GM13976 (cell line): ENCODE measurements around the gene PTGFRN.
"Not testable (repeated sequence)": the region's sequence is repeated elsewhere in the genome, so short reads cannot be mapped to it uniquely, and the experiment has no call there.

ENCODE experiments used
- DNase-seq: peaks from one replicate; pipeline ENCODE4 v3.0.0; 2012; ENCODE audit warnings: low spot score
- CTCF ChIP-seq: IDR thresholded peaks from 2 replicates; pipeline ENCODE4 v1.5.1; 2012; ENCODE audit warnings: borderline replicate concordance, mild to moderate bottlenecking; ENCODE audit not compliant: insufficient read depth; ENCODE audit errors: extremely low read depth, missing control alignments, control extremely low read depth
- in situ Hi-C: fragments of 300-500 bp; cut with MboI; formaldehyde crosslinking; loops from one replicate; pipeline ENCODE4 v1.12.0; 2022; ENCODE audit warnings: low sequenced_read_pairs, mixed read lengths, inconsistent platforms; ENCODE audit not compliant: unreplicated experiment

PTGFRN gene

GRCh38 chr1:116966791-116967190 is 57.1 kb downstream of the PTGFRN start:
- DNase-seq, result no peak
- in situ Hi-C loops, result no loop called here

GRCh38 chr1:116968724-116969123 is 59.0 kb downstream of the PTGFRN start:
- in situ Hi-C loops, result no loop called here
- TF ChIP-seq CTCF, result no peak
- no peak for DNase-seq

More at GRCh38 chr1:116966791-116967190, 57.1 kb downstream of the PTGFRN start:
- TF ChIP-seq CTCF, result no peak

- TF ChIP-seq CTCF, result no peak
- no peak for DNase-seq
- in situ Hi-C loops, result no loop called here
These were observed 61.6 kb downstream of the PTGFRN start for GRCh38 chr1:116971258-116971860.

- DNase-seq, result no peak
- in situ Hi-C loops, result no loop called here
- no peak for TF ChIP-seq CTCF
These were observed 62.4 kb downstream of the PTGFRN start for GRCh38 chr1:116971965-116972673.

GRCh38 chr1:116972674-116973030 is 62.9 kb downstream of the PTGFRN start:
- TF ChIP-seq CTCF, result no peak
- no peak for DNase-seq
- in situ Hi-C loops, result no loop called here

- in situ Hi-C loops, DNase-seq: not testable (repeated sequence)
These were observed 70.6 kb downstream of the PTGFRN start for GRCh38 chr1:116980309-116980708.

- in situ Hi-C loops, result no loop called here
- no peak for DNase-seq
These were observed 71.9 kb downstream of the PTGFRN start for GRCh38 chr1:116981521-116982037.

More at GRCh38 chr1:116981521-116982037, 71.9 kb downstream of the PTGFRN start:
- TF ChIP-seq CTCF, result no peak
